Dedifferentiated amniotic fluid mesenchymal stem cell (primary cell): ENCODE data around the gene ZNF282.

Experiments used
- DNase-seq: peaks from one replicate; pipeline ENCODE4 v3.0.0-alpha.2; 2016; ENCODE audit errors: extremely low spot score

ZNF282 gene

GRCh38 chr7:149191851-149192250, 3.5 kb upstream of the ZNF282 start:
- DNase-seq = no peak

- DNase-seq = no peak
Measured at GRCh38 chr7:149194799-149195179, 557 bp upstream of the ZNF282 start.

- DNase-seq = no peak
Measured at GRCh38 chr7:149196151-149196704, 882 bp downstream of the ZNF282 start.

GRCh38 chr7:149196705-149197171, 1.4 kb downstream of the ZNF282 start:
- no peak for DNase-seq

- DNase-seq = no peak
Measured at GRCh38 chr7:149197675-149198074, 2.3 kb downstream of the ZNF282 start.

GRCh38 chr7:149198161-149198816, 2.9 kb downstream of the ZNF282 start:
- DNase-seq = no peak

GRCh38 chr7:149199234-149199995, 4.1 kb downstream of the ZNF282 start:
- DNase-seq = no peak

- no peak for DNase-seq
Measured at GRCh38 chr7:149202831-149203231, 7.5 kb downstream of the ZNF282 start.

- DNase-seq = no peak
Measured at GRCh38 chr7:149205690-149206381, 10.5 kb downstream of the ZNF282 start.

- no peak for DNase-seq
Measured at GRCh38 chr7:149207324-149208035, 12.1 kb downstream of the ZNF282 start.

- no peak for DNase-seq
Measured at GRCh38 chr7:149209518-149210269, 14.3 kb downstream of the ZNF282 start.

GRCh38 chr7:149210551-149210950, 15.2 kb downstream of the ZNF282 start:
- no peak for DNase-seq

GRCh38 chr7:149214020-149214720, 18.8 kb downstream of the ZNF282 start:
- no peak for DNase-seq

- DNase-seq = no peak
Measured at GRCh38 chr7:149216402-149216801, 21.1 kb downstream of the ZNF282 start.

GRCh38 chr7:149217570-149217969, 22.2 kb downstream of the ZNF282 start:
- DNase-seq = no peak

GRCh38 chr7:149218469-149219420, 23.4 kb downstream of the ZNF282 start:
- no peak for DNase-seq

GRCh38 chr7:149220534-149220933, 25.2 kb downstream of the ZNF282 start:
- peak; percentile 26 for DNase-seq

- no peak for DNase-seq
Measured at GRCh38 chr7:149223176-149223575, 27.8 kb downstream of the ZNF282 start.

- no peak for DNase-seq
Measured at GRCh38 chr7:149223761-149224160, 28.4 kb downstream of the ZNF282 start.
